Activated CD4-positive, alpha-beta T cell treated with anti-CD3 and anti-CD28 coated beads for 1 hour (primary cell): ENCODE results near the gene RBM20.

Experiments used
- DNase-seq: peaks from one replicate; pipeline ENCODE4 v3.0.0-alpha.2; 2020

RBM20 gene

GRCh38 chr10:110742801-110743200 is 98.7 kb downstream of the RBM20 start:
- no peak for DNase-seq

- DNase-seq, result no peak
Measured at GRCh38 chr10:110744782-110745181, 100.6 kb downstream of the RBM20 start.

- DNase-seq, result peak; percentile 24
Measured at GRCh38 chr10:110746254-110746826, 102.2 kb downstream of the RBM20 start.

- no peak for DNase-seq
Measured at GRCh38 chr10:110746969-110747608, 103.0 kb downstream of the RBM20 start.

GRCh38 chr10:110747609-110748464 is 103.7 kb downstream of the RBM20 start:
- DNase-seq, result no peak

GRCh38 chr10:110748970-110749369 is 104.8 kb downstream of the RBM20 start:
- no peak for DNase-seq

- DNase-seq, result no peak
Measured at GRCh38 chr10:110750931-110751330, 106.8 kb downstream of the RBM20 start.

GRCh38 chr10:110751850-110752249 is 107.7 kb downstream of the RBM20 start:
- no peak for DNase-seq

- no peak for DNase-seq
Measured at GRCh38 chr10:110753462-110753861, 109.3 kb downstream of the RBM20 start.

- no peak for DNase-seq
Measured at GRCh38 chr10:110754375-110755105, 110.4 kb downstream of the RBM20 start.

GRCh38 chr10:110755781-110756180 is 111.6 kb downstream of the RBM20 start:
- DNase-seq, result no peak

- no peak for DNase-seq
Measured at GRCh38 chr10:110756876-110757275, 112.7 kb downstream of the RBM20 start.

GRCh38 chr10:110757586-110757985 is 113.5 kb downstream of the RBM20 start:
- no peak for DNase-seq

- no peak for DNase-seq
Measured at GRCh38 chr10:110758128-110758765, 114.1 kb downstream of the RBM20 start.

- DNase-seq, result no peak
Measured at GRCh38 chr10:110758898-110759297, 114.8 kb downstream of the RBM20 start.

GRCh38 chr10:110759523-110759922 is 115.4 kb downstream of the RBM20 start:
- no peak for DNase-seq

GRCh38 chr10:110762109-110762848 is 118.1 kb downstream of the RBM20 start:
- DNase-seq, result no peak

GRCh38 chr10:110762849-110763211 is 118.7 kb downstream of the RBM20 start:
- no peak for DNase-seq

- no peak for DNase-seq
Measured at GRCh38 chr10:110764378-110764777, 120.2 kb downstream of the RBM20 start.

- DNase-seq, result no peak
Measured at GRCh38 chr10:110764793-110765512, 120.8 kb downstream of the RBM20 start.
